ENCODE results near the gene IFT122. TPM values are rescaled to one million over a fixed set of nuclear protein-coding genes. Genes with fewer than 3 reads are reported as not detected.

Gene IFT122
- total and polyA plus RNA-seq, 2 of the 4 experiments (the other 2 are of a cell fraction), result 16.8 to 28.0 TPM

DNA sequence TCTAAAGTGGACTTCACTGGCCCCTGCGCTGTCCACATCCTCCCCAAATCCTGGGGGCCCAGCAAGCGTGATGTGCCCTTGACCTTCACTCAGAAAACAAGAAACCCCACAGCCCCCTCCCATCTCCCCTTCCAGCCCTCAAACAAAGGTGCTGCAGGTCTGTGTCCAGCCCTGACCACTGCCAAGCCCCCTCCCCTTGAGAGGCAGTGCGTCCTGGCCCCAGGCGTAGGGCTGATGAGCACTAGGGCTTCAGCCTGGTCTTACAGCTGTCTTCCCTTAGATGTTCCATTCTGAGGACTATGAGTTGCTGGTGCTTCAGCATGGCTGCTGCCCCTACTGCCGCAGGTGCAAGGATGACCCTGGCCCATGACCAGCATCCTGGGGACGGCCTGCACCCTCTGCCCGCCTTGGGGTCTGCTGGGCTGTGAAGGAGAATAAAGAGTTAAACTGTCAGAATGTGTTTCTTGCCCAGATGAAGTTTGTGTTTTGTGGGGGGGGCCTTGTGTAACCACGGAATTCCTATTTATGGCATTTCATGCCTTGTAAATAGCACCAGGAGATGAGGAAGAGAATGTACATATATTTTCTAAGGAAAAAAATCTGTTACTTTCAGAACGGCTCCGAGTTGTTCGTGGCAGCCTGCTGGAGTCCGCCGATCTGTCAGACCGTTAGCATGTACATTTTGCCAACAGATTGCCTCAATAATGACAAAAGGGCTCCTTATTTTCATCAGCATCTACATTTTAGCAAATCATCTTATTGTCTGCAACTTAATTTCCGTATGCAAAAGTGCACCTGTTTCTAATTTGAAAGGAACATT lies 80.1 kb downstream of the IFT122 start:
- Histone ChIP-seq H3K23ac (ENCODE audit: low read depth, low read length) (no peak overlapping the region), H4K20me1 (ENCODE audit: insufficient read depth, low read length) (no peaks in the 10 kb centered on the region), H3K36me3 (ENCODE audit: control insufficient read depth, insufficient read depth, low read length) (peaks cover 11% of the 10 kb centered on the region; the same call in 1 of the 2 replicates), H2BK5ac (ENCODE audit: low read depth, low read length, poor library complexity, severe bottlenecking) (no peak overlapping the region), H3K9me1 (ENCODE audit: insufficient read depth, low read length) (peaks cover 3% of the 10 kb centered on the region; the same call in 1 of the 2 replicates), H3K27ac (ENCODE audit: insufficient read depth, low read length) (no peak overlapping the region), H2BK120ac (ENCODE audit: low read depth, low read length) (no peak overlapping the region), H3K56ac (ENCODE audit: extremely low read depth, insufficient read depth, low read length) (no peak overlapping the region), H3K4ac (ENCODE audit: low read depth, low read length) (no peak overlapping the region), H3K9ac (ENCODE audit: low read depth, low read length) (no peak overlapping the region), H3K9me3 (ENCODE audit: control insufficient read depth, insufficient read depth, low read length) (no peaks in the 10 kb centered on the region), H3K4me3 (ENCODE audit: insufficient read depth, low read depth, low read length) (no peak overlapping the region), H3K4me2 (ENCODE audit: low read depth, low read length) (no peak overlapping the region), H2AK9ac (replicated peaks; ENCODE audit: low read depth, low read length, poor library complexity) (peak overlapping the region; percentile 14), H4K91ac (ENCODE audit: insufficient read depth, low read depth, low read length) (no peak overlapping the region), H2AFZ (replicated peaks; ENCODE audit: low read length, poor library complexity) (no peak overlapping the region), H4K5ac (ENCODE audit: low read depth, low read length) (no peak overlapping the region), H2BK15ac (ENCODE audit: low read depth, low read length) (no peak overlapping the region), H2BK20ac (ENCODE audit: low read depth, low read length) (no peak overlapping the region), H3K18ac (ENCODE audit: low read depth, low read length) (no peak overlapping the region), H4K8ac (ENCODE audit: low read depth in 2 of 2, low read length in 2 of 2) (no peak overlapping the region), H3K27me3 (ENCODE audit: control insufficient read depth, insufficient read depth, low read length) (no peaks in the 10 kb centered on the region), H3K4me1 (ENCODE audit: control insufficient read depth, insufficient read depth, low read length) (peaks cover under 1% of the 10 kb centered on the region; the same call in 1 of the 2 replicates), H2AK5ac (ENCODE audit: low read depth, low read length) (no peak overlapping the region), H3K79me1 (ENCODE audit: low read depth in 1 of 2, low read length in 2 of 2) (no peaks in the 10 kb centered on the region), H3K14ac (replicated peaks; ENCODE audit: low read depth, low read length) (no peak overlapping the region)
- ChIA-PET POLR2A (ENCODE audit: unreplicated experiment) (no interaction called here), CTCF (no interaction called here)
- in situ Hi-C loops (cut with MboI; ENCODE audit: low sequenced_read_pairs) (no loop called here), intact Hi-C loops (cut with micrococcal nuclease) (no loop called here), dilution Hi-C loops (cut with HindIII; ENCODE audit: low sequenced_read_pairs, unreplicated experiment) (no loop called here)
- WGBS, 2 experiments (ENCODE audit: extremely low coverage in 2 of 2, insufficient read length in 1 of 2), result 92% methylated on average over 10 of the region's 15 CpGs; no CpG with 5 or more reads in 1 of the 2 experiments
- no peak for ATAC-seq (ENCODE audit: low read depth)
- BruUV-seq (replicated peaks), result no TSS peak
- DNase-seq, result no peak
- TF ChIP-seq MAZ (IDR thresholded peaks at IDR 0.05; ENCODE audit: borderline replicate concordance, low read depth, low read length) (no peak), CEBPB (IDR thresholded peaks at IDR 0.05; ENCODE audit: low read depth, low read length) (no peak), MXI1 (IDR thresholded peaks at IDR 0.05; ENCODE audit: borderline replicate concordance, low read depth, low read length) (no peak), CTCF (conservative IDR thresholded peaks at IDR 0.05; ENCODE audit: low read depth, low read length) (no peak), NFE2L2 (IDR thresholded peaks at IDR 0.05; ENCODE audit: low read depth, low read length) (no peak), FOS (IDR thresholded peaks at IDR 0.05; ENCODE audit: low read depth, low read length) (no peak), CHD1 (IDR thresholded peaks at IDR 0.05; ENCODE audit: low read depth, low read length) (no peak), MAFK (IDR thresholded peaks at IDR 0.05; ENCODE audit: low read depth, low read length) (no peak), RFX5 (IDR thresholded peaks at IDR 0.05; ENCODE audit: low read depth, low read length) (no peak)
- TF ChIP-seq, protein P1, sequence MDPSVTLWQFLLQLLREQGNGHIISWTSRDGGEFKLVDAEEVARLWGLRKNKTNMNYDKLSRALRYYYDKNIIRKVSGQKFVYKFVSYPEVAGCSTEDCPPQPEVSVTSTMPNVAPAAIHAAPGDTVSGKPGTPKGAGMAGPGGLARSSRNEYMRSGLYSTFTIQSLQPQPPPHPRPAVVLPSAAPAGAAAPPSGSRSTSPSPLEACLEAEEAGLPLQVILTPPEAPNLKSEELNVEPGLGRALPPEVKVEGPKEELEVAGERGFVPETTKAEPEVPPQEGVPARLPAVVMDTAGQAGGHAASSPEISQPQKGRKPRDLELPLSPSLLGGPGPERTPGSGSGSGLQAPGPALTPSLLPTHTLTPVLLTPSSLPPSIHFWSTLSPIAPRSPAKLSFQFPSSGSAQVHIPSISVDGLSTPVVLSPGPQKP (IDR thresholded peaks at IDR 0.05; ENCODE audit: borderline replicate concordance, low read depth, low read length), result no peak
- TF ChIP-seq, protein P2, sequence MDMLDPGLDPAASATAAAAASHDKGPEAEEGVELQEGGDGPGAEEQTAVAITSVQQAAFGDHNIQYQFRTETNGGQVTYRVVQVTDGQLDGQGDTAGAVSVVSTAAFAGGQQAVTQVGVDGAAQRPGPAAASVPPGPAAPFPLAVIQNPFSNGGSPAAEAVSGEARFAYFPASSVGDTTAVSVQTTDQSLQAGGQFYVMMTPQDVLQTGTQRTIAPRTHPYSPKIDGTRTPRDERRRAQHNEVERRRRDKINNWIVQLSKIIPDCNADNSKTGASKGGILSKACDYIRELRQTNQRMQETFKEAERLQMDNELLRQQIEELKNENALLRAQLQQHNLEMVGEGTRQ (IDR thresholded peaks at IDR 0.05; ENCODE audit: low read depth, low read length), result no peak

Data from IMR-90 (cell line).